ENCODE results near the gene CDK6. TPM values are rescaled to one million over a fixed set of nuclear protein-coding genes. Genes with fewer than 3 reads are reported as not detected.

The CDK6 gene
- total and polyA plus RNA-seq, 2 of the 8 experiments (the other 6 are each of a cell fraction or from before 2014, with no cell fraction given): 5.9 to 18.9 TPM

DNA sequence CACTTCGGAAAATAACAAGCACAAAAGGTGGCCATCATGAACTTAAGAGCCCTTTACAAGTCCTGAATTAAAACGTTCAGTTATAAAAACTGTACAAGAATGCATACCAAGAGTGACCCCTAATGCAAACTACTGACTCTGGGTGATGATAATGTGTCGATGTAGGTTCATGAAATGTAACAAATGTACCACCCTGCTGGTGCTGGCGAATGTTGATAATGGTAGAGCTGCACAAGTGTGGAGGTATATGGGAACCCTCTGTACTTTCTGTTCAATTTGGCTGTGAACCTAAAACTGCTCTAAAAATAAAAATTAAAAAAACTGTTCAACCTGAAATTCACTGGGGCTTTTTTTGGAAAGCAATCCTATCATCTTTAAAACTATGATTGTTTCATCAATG, 249.5 kb downstream of the CDK6 start:
- Histone ChIP-seq H4K8ac (ENCODE audit: extremely low read depth, insufficient read depth, low read length) (no peak overlapping the region), H2AFZ (ENCODE audit: low read length) (no peak overlapping the region), H3K4me2 (ENCODE audit: insufficient read depth in 1 of 2, low read depth in 2 of 2, low read length in 2 of 2) (no peak overlapping the region)
- no peak for TF ChIP-seq RAD21 (IDR thresholded peaks at IDR 0.05 in 1 of 2, conservative IDR thresholded peaks at IDR 0.05 in 1 of 2; ENCODE audit: low read depth in 2 of 2, low read length in 2 of 2)
- no peak for TF ChIP-seq ZNF274 (IDR thresholded peaks at IDR 0.05; ENCODE audit: borderline replicate concordance, extremely low read depth, low read length)
- no peak for TF ChIP-seq YY1 (IDR thresholded peaks at IDR 0.05; ENCODE audit: low read depth, low read length)
- TF ChIP-seq, protein P1, sequence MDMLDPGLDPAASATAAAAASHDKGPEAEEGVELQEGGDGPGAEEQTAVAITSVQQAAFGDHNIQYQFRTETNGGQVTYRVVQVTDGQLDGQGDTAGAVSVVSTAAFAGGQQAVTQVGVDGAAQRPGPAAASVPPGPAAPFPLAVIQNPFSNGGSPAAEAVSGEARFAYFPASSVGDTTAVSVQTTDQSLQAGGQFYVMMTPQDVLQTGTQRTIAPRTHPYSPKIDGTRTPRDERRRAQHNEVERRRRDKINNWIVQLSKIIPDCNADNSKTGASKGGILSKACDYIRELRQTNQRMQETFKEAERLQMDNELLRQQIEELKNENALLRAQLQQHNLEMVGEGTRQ (IDR thresholded peaks at IDR 0.05; ENCODE audit: low read length): no peak
- no peak for TF ChIP-seq RNF2 (IDR thresholded peaks at IDR 0.05; ENCODE audit: borderline replicate concordance, low read depth, low read length, missing control alignments, poor library complexity, severe bottlenecking)
- no peak for TF ChIP-seq HDAC2 (IDR thresholded peaks at IDR 0.05; ENCODE audit: borderline replicate concordance in 1 of 2, low read depth in 2 of 2, low read length in 2 of 2)
- TF ChIP-seq KDM5A (IDR thresholded peaks at IDR 0.05; ENCODE audit: low read length): no peak
- no peak for TF ChIP-seq GABPA (IDR thresholded peaks at IDR 0.05; ENCODE audit: borderline replicate concordance, insufficient read depth, low read length)
- TF ChIP-seq CREB1 (IDR thresholded peaks at IDR 0.05): no peak
- TF ChIP-seq POLR2A (IDR thresholded peaks at IDR 0.05; ENCODE audit: control extremely low read depth in 1 of 2, low read depth in 2 of 2, low read length in 2 of 2): no peak

More for the DNA sequence above, 249.5 kb downstream of the CDK6 start:
- H3K14ac ChIP-seq (ENCODE audit: insufficient read length): no peak overlapping the region
- 0 out of 2 replicates have a peak, but pooled peaks cover 3% of the 10 kb centered on the region for H3K23me2 ChIP-seq (ENCODE audit: low read depth, low read length)
- peaks cover 2 to 12% of the 10 kb centered on the region in 2 experiments for H4K20me1 ChIP-seq (replicated peaks in 1 of 2; ENCODE audit: control insufficient read depth in 1 of 2, insufficient read depth in 2 of 2, low read length in 2 of 2)
- no peak overlapping the region for H3K56ac ChIP-seq (replicated peaks; ENCODE audit: insufficient read length, low read depth, low read length)
- WGBS, 2 experiments (ENCODE audit: extremely low coverage in 1 of 2, insufficient coverage in 1 of 2, insufficient read length in 1 of 2, insufficient replicate concordance in 2 of 2, low coverage in 1 of 2, low lambda C conversion rate in 2 of 2, missing lambda C conversion rate in 1 of 2): 94% methylated on average over 4 of the region's 4 CpGs; no CpG with 5 or more reads in 1 of the 2 experiments
- peaks cover 26 to 78% of the 10 kb centered on the region in 2 experiments for H3K79me2 ChIP-seq (ENCODE audit: control insufficient read depth in 1 of 2, insufficient read depth in 2 of 2, low read length in 2 of 2)
- no peak overlapping the region for H2BK120ac ChIP-seq (replicated peaks; ENCODE audit: low read depth, low read length)
- H3K27ac ChIP-seq (ENCODE audit: low read depth, low read length): no peak overlapping the region
- no peak overlapping the region for H2BK12ac ChIP-seq (ENCODE audit: low read depth, low read length)
- no peak overlapping the region for H3K4ac ChIP-seq (replicated peaks; ENCODE audit: insufficient read length, low read depth, low read length)
- H3K79me1 ChIP-seq (ENCODE audit: low read depth, low read length): 0 out of 2 replicates have a peak, but pooled peaks cover 2% of the 10 kb centered on the region
- no peak overlapping the region for H2BK20ac ChIP-seq (ENCODE audit: low read length)
- no peak overlapping the region for H4K5ac ChIP-seq (ENCODE audit: insufficient read length, low read depth, low read length)
- H2BK15ac ChIP-seq (ENCODE audit: low read length): no peak overlapping the region
- peaks cover 0 to 5% (median 0%) of the 10 kb centered on the region in 4 experiments; a peak in 3 of 7 replicates for H3K4me1 ChIP-seq (replicated peaks in 1 of 4; ENCODE audit: control insufficient read depth in 3 of 4, insufficient read depth in 4 of 4, low read length in 3 of 4)
- DNase-seq (ENCODE audit: low read depth in 1 of 2, low spot score in 2 of 2) (no peak), FAIRE-seq (no peak)
- no peaks in the 10 kb centered on the region; a peak in 1 of 8 replicates for H3K36me3 ChIP-seq (ENCODE audit: control insufficient read depth in 2 of 4, insufficient read depth in 4 of 4, low read length in 3 of 4)
- H4K91ac ChIP-seq (replicated peaks; ENCODE audit: insufficient read length, low read length): no peak overlapping the region
- no peak overlapping the region for H3K18ac ChIP-seq (ENCODE audit: extremely low read depth, low read length)
- no peak overlapping the region for H2BK5ac ChIP-seq (ENCODE audit: low read depth, low read length)
- H3K9me3 ChIP-seq (ENCODE audit: insufficient read depth in 2 of 2, low read depth in 1 of 2, low read length in 1 of 2): no peaks in the 10 kb centered on the region
- CTCF ChIA-PET (ENCODE audit: partially characterized antibody): no interaction called here
- no peak overlapping the region for H3K9ac ChIP-seq (replicated peaks in 1 of 4; ENCODE audit: extremely low read depth in 1 of 4, low read depth in 3 of 4, low read length in 3 of 4)
- H3K4me3 ChIP-seq (ENCODE audit: extremely low read depth in 1 of 4, insufficient read depth in 2 of 4, low read depth in 3 of 4, low read length in 4 of 4): no peak overlapping the region
- POLR2A ChIA-PET (ENCODE audit: partially characterized antibody): no interaction called here
- H3K27me3 ChIP-seq (replicated peaks in 1 of 4; ENCODE audit: control insufficient read depth in 3 of 4, extremely low read depth in 1 of 4, insufficient read depth in 3 of 4, low read length in 3 of 4): peaks cover 2 to 11% (median 8%) of the 10 kb centered on the region in 4 experiments; a peak in 6 of 7 replicates
- H3K23ac ChIP-seq (ENCODE audit: insufficient read length): no peak overlapping the region
- no peak overlapping the region for H2AK5ac ChIP-seq (ENCODE audit: low read depth, low read length)

Measured in H1 (cell line).